ENCODE measurements around the gene TEX13B.
"Not testable (repeated sequence)": the region's sequence is repeated elsewhere in the genome, so short reads cannot be mapped to it uniquely, and the experiment has no call there.

The TEX13B gene, protein sequence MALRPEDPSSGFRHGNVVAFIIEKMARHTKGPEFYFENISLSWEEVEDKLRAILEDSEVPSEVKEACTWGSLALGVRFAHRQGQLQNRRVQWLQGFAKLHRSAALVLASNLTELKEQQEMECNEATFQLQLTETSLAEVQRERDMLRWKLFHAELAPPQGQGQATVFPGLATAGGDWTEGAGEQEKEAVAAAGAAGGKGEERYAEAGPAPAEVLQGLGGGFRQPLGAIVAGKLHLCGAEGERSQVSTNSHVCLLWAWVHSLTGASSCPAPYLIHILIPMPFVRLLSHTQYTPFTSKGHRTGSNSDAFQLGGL

DNA sequence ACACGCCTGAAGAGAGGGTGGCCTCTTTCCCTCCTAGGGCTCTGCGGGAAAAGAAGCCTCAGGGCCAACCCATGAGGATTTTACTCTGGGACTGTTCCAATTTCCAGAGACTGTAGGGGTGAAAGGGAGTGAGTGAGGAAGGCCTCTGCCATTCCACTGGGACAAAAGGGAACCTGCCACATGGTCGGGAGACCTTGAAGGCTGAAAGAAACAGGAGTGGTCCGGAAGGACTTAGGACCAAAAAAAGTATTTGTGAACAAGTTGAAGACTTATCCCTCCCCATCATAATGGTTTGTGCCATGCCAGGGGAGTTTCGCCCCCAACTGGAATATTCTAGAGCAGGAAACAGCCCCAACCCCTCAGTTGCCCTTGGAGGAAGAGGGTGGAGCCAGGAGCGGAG is at the start of gene TEX13B:
Gene TEX13B (minus strand): TSS at position 15 of the 400 bp plus-strand sequence. CDS start 243 bp downstream, outside the sequence.
- no peak for DNase-seq

DNA sequence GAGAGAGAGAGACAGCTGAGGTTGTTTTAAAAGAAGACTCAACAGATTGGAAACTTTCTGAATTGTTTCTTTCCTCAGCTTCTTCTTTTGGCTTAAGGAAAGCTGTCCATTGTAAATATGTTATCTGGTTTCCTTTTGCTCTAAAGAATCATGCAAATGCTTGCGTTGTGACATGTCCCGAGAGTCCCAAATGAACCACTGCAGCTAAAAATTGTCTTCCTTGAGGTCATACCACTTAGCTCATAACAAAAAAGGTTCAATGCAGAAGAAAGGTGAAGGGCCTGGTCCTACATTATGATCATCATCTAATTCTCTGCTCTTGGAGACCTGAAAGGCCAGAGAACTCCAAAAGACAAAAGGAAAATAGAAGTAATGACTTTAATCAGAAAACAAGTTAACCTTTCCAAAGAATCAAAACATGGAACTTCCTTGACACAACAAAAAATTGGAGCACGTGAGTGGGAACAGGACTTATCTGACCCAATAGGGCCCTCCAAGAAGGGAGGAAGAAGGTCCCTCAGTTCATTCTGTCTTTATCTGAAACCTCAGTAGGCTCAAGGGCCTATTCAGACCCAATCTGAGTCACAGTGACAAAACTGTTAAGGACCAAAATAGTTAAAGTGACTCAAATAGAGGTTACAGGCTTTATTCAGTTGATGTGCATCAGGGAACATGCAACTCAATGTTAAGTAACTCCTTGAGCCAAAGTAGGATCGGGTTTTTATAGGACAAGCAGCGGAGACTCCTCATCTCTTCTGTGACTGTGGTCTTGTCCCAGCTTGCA is 48.0 kb upstream of the TEX13B start:
- no peak for DNase-seq

DNA sequence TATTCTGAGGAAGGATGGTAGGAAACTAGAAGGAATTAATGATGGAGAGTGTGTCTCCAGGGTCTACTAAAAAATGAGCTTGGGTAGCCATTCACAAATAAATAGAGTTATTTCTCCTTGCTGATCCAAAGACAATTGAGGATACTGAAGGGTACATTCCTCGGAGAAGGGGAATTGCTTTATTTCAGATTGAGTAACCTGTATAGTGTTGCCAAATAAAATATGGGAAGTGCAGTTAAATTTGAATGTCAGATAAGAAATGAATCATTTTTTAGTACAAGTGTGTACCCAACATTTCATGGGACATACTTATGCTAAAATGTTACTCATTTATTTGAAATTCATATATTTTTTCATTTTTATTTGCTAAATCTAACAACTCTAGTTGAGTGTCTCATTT is 46.7 kb upstream of the TEX13B start:
- no peak for DNase-seq

GRCh38 chrX:108025954-108026600 is 43.9 kb upstream of the TEX13B start:
- DNase-seq, result peak; percentile 55

DNA sequence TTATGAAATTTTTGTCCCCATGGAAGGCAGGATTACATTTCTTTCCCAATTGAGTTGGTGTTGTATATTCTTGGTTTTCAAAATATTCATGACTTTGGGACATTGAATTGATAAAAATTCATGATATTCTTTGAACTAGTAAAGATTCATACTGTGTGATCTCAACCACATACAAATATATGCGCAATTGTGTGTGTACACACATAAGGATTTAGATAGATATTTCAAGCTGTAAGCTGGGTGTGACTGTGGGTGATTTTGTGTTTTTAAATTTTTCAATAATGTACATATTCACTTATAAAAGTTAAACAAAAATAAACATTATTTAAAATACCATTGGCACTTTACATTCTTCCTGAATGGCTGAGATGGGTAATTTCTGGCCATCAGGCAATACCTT is 43.2 kb upstream of the TEX13B start:
- no peak for DNase-seq

GRCh38 chrX:108022491-108023089 is 40.4 kb upstream of the TEX13B start:
- DNase-seq, result no peak

DNA sequence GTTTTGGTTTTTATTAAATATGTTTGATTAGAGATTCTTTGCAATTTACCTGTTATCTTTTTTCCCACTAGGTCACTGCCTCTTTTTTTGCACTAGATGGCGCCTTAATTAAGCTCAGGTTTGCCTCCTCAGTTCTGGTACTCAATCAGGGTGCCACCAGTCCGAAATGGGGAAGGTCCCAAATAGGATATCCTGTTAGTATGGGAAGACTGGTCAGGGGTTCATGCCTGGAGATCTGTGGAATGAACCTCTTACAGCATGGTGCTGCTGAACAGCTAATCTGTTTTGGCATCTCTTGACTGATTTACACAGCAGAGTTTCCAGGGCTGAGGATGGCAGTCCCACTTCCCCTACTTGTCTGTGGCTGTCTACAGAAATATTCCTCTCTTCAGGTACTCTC is 38.5 kb upstream of the TEX13B start:
- DNase-seq, result no peak

DNA sequence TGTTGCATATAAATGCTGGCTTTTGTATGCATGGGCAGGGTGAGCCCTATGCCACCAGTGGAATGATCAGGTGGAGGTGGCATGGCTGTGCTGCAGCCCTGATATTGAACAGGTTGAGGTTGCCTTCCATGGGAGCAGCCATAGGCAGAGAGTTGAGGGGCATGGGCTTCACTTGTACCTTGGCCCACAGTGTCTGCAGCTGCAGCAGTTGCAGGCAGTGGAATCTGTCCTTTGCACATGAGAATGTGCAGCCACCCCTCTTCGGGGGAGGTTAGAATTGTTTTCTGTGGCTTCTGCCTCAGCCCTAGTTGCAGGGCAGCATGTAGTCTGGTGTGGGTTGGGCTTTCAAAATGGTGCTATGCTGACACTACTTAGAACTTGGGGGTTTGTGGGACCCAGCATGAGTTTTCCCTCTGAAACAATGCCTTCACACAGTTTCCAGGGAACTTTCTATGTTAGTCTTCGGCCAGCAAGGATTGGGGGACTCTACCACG is 37.3 kb upstream of the TEX13B start:
- DNase-seq, result no peak

DNA sequence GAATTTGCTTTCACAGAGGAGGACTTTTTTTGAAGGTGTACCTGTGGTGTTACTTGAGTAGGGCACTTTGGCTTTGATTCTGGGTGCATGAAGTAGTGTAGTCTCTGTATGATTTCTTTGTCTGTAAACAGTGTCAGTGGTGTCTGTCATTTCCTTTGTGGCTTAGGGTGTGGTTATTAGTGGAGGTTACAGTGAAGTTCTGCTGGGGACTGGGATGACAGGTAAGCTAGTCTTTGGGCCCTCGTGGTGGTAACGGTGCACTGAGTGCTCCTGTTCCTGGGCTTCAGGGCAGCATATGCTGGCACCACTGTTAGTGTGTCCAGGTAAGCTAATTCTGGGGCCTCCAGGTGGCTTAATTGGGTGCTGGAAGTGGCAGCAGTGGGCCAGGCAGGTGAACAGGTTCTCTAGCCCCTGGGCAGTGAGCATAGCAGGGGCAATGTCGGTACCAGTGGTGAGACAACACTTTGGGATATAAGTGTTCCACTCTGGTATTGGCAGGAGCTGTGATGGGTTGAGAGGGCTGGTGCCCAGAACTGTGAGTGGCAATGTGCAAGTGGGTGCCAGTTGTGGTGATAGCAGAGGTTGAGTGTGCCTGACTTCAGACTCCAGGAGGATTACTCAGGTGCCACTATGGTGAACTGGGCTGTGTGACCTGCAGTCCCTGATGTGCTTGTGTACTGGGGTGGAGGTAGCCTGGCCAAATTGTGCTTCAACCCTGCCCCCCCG is 36.6 kb upstream of the TEX13B start:
- DNase-seq, result no peak

- DNase-seq, result peak; percentile 49
These were observed 19.1 kb upstream of the TEX13B start for GRCh38 chrX:108001218-108001814.

DNA sequence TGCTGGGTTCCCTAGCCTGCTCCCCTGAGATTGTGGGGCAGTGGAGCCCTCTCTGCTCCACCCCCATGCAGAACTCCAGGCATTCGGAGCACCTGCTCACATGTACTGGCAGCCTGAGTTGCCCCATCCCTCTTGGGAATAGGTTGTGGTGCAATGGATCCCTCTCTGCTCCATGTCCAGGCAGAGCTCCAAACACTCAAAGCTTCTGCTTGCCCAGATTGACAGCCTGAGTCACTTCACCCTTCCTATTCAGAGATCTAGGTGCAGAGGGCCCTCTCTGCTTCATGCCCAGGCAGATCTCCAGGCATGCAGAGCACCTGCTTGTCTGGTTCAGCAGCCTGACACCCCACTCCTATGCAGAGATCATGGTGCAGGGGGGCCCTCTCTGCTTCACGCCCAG is 18.6 kb upstream of the TEX13B start:
- peak; percentile 52 for DNase-seq

- DNase-seq, result no peak
These were observed 14.0 kb upstream of the TEX13B start for GRCh38 chrX:107996124-107996523.

GRCh38 chrX:107985033-107985432 is 2.9 kb upstream of the TEX13B start:
- no peak for DNase-seq

GRCh38 chrX:107979534-107979933 is 2.6 kb downstream of the TEX13B start:
- DNase-seq, result no peak

- no peak for DNase-seq
These were observed 3.4 kb downstream of the TEX13B start for GRCh38 chrX:107978707-107979307.

DNA sequence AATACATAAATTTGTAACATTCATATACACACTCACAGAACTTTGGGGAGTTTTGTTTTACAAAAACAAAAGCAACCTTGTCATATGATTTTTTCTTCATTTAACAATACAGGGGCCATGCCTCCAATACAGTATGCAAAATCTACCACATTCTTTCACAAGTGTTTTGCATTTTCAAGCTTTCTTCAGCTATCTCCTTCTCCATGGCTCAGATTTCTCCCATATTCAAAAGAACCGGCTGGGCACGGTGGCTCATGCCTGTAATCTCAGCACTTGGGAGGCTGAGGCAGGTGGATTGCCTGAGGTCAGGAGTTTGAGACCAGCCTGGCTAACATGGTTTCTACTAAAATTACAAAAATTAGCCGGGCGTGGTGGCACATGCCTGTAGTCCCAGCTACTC is 4.1 kb downstream of the TEX13B start:
- DNase-seq, result no peak

DNA sequence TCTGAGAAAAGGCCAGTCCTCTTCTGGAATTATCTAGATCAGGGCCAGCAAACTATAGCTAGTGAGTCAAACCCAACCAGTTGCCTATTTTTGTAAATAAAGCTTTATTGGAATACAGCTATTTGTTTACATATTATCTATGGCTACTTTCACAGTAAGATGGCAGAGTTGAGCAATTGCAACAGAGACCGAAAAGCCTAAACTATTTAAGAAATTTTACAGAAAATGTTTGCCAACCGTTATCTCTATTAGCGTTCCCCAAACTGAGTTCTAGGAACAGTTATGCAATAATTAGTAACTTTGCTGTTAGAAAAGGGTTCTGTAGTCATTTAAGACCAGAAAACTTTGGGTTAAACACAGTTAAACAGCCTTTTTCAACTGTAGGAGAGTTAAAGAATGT is 10.5 kb downstream of the TEX13B start:
- DNase-seq, result no peak

GRCh38 chrX:107970073-107970472 is 12.1 kb downstream of the TEX13B start:
- DNase-seq, result no peak

DNA sequence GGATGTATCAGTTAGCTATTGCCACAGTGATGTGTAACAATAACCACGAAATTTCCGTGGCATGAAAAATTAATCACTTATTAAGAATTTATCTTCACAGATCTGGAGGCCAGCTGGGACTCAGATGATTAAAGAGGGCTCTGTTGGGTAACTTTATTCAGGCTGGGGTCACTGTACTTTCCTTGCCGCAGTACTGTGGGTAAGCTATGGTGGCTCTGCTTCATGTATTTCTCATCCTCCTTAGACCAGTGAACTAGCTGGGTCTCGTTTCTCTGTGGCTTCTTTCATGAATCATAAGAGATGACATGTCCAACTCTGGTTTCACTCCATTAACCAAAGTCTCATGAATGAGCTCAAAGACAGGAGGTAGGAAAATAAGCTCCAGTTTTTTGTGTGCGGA is 13.5 kb downstream of the TEX13B start:
- DNase-seq, result no peak

- DNase-seq, result not testable (repeated sequence)
These were observed 26.8 kb downstream of the TEX13B start for GRCh38 chrX:107955337-107955736.

GRCh38 chrX:107940095-107940494 is 42.1 kb downstream of the TEX13B start:
- no peak for DNase-seq

- DNase-seq, result no peak
These were observed 45.8 kb downstream of the TEX13B start for GRCh38 chrX:107936434-107936730.
